Activated CD4-positive, alpha-beta T cell treated with anti-CD3 and anti-CD28 coated beads, Interleukin-2, amount 10 ng/mL, durations not matched to agents 24 days and 14 days (primary cell): ENCODE data around the gene IFNW1. TPM values are rescaled to one million over a fixed set of nuclear protein-coding genes. Genes with fewer than 3 reads are reported as not detected.

ENCODE experiments used
- total RNA-seq: library from RNA; stranded (reverse); gene quantifications from 2 replicates; pipeline ENCODE4 v1.2.3, GENCODE V29; 2022

Gene IFNW1
- total RNA-seq, 1 donor from 2014 or later: not detected

Other genes starting within 250 kb of the IFNW1 start
- 2.8 and 3.0 TPM in 2 replicates for gene HACD4, start 110.2 kb downstream of the IFNW1 start, total RNA-seq
- gene IFNB1, start 63.9 kb downstream of the IFNW1 start, total RNA-seq: not detected in 2 replicates
- gene IFNA21, start 24.8 kb upstream of the IFNW1 start, total RNA-seq: not detected in 2 replicates
- not detected in 2 replicates for gene IFNA4, start 45.8 kb upstream of the IFNW1 start, total RNA-seq
- not detected in 2 replicates for gene IFNA7, start 60.4 kb upstream of the IFNW1 start, total RNA-seq
- gene IFNA10, start 65.3 kb upstream of the IFNW1 start, total RNA-seq: not detected in 2 replicates
- not detected in 2 replicates for gene IFNA16, start 75.5 kb upstream of the IFNW1 start, total RNA-seq
- not detected in 2 replicates for gene IFNA17, start 86.4 kb upstream of the IFNW1 start, total RNA-seq
- gene IFNA14, start 98.2 kb upstream of the IFNW1 start, total RNA-seq: not detected in 2 replicates
- not detected in 2 replicates for gene IFNA5, start 163.5 kb upstream of the IFNW1 start, total RNA-seq
- gene KLHL9, start 193.6 kb upstream of the IFNW1 start, total RNA-seq: 14.8 and 15.0 TPM in 2 replicates
- not detected in 2 replicates for gene IFNA6, start 209.1 kb upstream of the IFNW1 start, total RNA-seq
- not detected in 2 replicates for gene IFNA13, start 226.2 kb upstream of the IFNW1 start, total RNA-seq
- gene IFNA2, start 243.6 kb upstream of the IFNW1 start, total RNA-seq: not detected in 2 replicates